Eye (tissue), 1 donor: ENCODE data around the gene SMARCC1.
A peak's percentile ranks its signal among the peaks of the same experiment; 100 is the strongest.

Source experiments
- DNase-seq: peaks from one replicate; pipeline ENCODE4 v3.0.0-alpha.2; 2015

Gene SMARCC1

GRCh38 chr3:47628426-47628825 lies 153.3 kb downstream of the SMARCC1 start:
- DNase-seq: no peak

GRCh38 chr3:47622671-47623461 lies 158.8 kb downstream of the SMARCC1 start:
- no peak for DNase-seq

- no peak for DNase-seq
Observed at GRCh38 chr3:47617086-47618010, 164.3 kb downstream of the SMARCC1 start.

GRCh38 chr3:47614788-47615187 lies 166.9 kb downstream of the SMARCC1 start:
- no peak for DNase-seq

- no peak for DNase-seq
Observed at GRCh38 chr3:47613722-47614121, 168.0 kb downstream of the SMARCC1 start.

- no peak for DNase-seq
Observed at GRCh38 chr3:47612879-47613278, 168.8 kb downstream of the SMARCC1 start.

GRCh38 chr3:47612178-47612577 lies 169.5 kb downstream of the SMARCC1 start:
- peak; percentile 37 for DNase-seq

GRCh38 chr3:47611576-47611975 lies 170.1 kb downstream of the SMARCC1 start:
- no peak for DNase-seq

- DNase-seq: no peak
Observed at GRCh38 chr3:47610583-47610982, 171.1 kb downstream of the SMARCC1 start.

GRCh38 chr3:47607335-47607734 lies 174.4 kb downstream of the SMARCC1 start:
- no peak for DNase-seq

GRCh38 chr3:47606165-47606564 lies 175.5 kb downstream of the SMARCC1 start:
- no peak for DNase-seq

- DNase-seq: no peak
Observed at GRCh38 chr3:47605652-47606051, 176.0 kb downstream of the SMARCC1 start.

GRCh38 chr3:47604145-47604544 lies 177.5 kb downstream of the SMARCC1 start:
- DNase-seq: no peak

- DNase-seq: no peak
Observed at GRCh38 chr3:47603332-47603731, 178.4 kb downstream of the SMARCC1 start.

- DNase-seq: peak; percentile 46
Observed at GRCh38 chr3:47601281-47601680, 180.4 kb downstream of the SMARCC1 start.

- DNase-seq: no peak
Observed at GRCh38 chr3:47594792-47595191, 186.9 kb downstream of the SMARCC1 start.

- no peak for DNase-seq
Observed at GRCh38 chr3:47592066-47592795, 189.5 kb downstream of the SMARCC1 start.

GRCh38 chr3:47590216-47590615 lies 191.5 kb downstream of the SMARCC1 start:
- DNase-seq: no peak

GRCh38 chr3:47588587-47588986 lies 193.1 kb downstream of the SMARCC1 start:
- no peak for DNase-seq

- DNase-seq: no peak
Observed at GRCh38 chr3:47588053-47588452, 193.6 kb downstream of the SMARCC1 start.

- no peak for DNase-seq
Observed at GRCh38 chr3:47586746-47587145, 194.9 kb downstream of the SMARCC1 start.

- peak; percentile 8 for DNase-seq
Observed at GRCh38 chr3:47583320-47584075, 198.2 kb downstream of the SMARCC1 start.
